ENCODE results near the gene KLF11.

DNA sequence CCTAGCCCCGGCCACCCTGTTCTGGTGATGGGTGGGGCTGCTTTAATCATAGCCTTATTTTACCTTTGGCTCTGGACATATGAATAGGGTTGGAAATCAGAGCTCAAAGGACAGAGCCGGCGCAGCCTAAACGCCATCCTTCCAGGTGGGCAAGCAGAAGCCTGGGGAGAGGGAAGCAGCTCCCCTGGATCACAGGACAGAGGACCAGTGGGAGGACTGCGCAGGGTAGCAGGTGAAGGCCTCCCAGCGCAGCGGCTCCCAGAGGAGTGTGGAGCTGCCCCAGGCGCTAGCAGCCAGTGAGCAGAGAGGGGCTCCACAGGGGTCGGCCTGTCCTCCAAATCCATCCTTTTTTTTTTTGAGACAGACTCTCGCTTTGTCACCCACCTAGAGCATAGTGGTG is 53.3 kb downstream of the KLF11 start:
- no peak for TF ChIP-seq ZC3H11A (IDR thresholded peaks at IDR 0.05)
- TF ChIP-seq JUN (IDR thresholded peaks at IDR 0.05), result no peak
- no peak for TF ChIP-seq SREBF2 (IDR thresholded peaks at IDR 0.05)
- TF ChIP-seq, protein P1, sequence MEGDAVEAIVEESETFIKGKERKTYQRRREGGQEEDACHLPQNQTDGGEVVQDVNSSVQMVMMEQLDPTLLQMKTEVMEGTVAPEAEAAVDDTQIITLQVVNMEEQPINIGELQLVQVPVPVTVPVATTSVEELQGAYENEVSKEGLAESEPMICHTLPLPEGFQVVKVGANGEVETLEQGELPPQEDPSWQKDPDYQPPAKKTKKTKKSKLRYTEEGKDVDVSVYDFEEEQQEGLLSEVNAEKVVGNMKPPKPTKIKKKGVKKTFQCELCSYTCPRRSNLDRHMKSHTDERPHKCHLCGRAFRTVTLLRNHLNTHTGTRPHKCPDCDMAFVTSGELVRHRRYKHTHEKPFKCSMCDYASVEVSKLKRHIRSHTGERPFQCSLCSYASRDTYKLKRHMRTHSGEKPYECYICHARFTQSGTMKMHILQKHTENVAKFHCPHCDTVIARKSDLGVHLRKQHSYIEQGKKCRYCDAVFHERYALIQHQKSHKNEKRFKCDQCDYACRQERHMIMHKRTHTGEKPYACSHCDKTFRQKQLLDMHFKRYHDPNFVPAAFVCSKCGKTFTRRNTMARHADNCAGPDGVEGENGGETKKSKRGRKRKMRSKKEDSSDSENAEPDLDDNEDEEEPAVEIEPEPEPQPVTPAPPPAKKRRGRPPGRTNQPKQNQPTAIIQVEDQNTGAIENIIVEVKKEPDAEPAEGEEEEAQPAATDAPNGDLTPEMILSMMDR (IDR thresholded peaks at IDR 0.05), result no peak
